HG03280 (cell line): ENCODE results near the gene UPF3A.

ENCODE experiments used
- ATAC-seq: cut with Tn5 transposase; IDR thresholded peaks from one replicate; pipeline ENCODE4 v1.9.1; 2021; ENCODE audit warnings: mild to moderate bottlenecking, moderate library complexity; ENCODE audit not compliant: unreplicated experiment

The UPF3A gene

GRCh38 chr13:114303700-114304327 lies 22.4 kb downstream of the UPF3A start:
- ATAC-seq = no peak

- ATAC-seq = no peak
Measured at GRCh38 chr13:114304346-114305034, 23.1 kb downstream of the UPF3A start.

- no peak for ATAC-seq
Measured at GRCh38 chr13:114309086-114309485, 27.7 kb downstream of the UPF3A start.

GRCh38 chr13:114309806-114310410 lies 28.5 kb downstream of the UPF3A start:
- no peak for ATAC-seq

GRCh38 chr13:114310956-114311355 lies 29.6 kb downstream of the UPF3A start:
- no peak for ATAC-seq

- no peak for ATAC-seq
Measured at GRCh38 chr13:114311387-114311786, 30.0 kb downstream of the UPF3A start.

- ATAC-seq = no peak
Measured at GRCh38 chr13:114311908-114312307, 30.5 kb downstream of the UPF3A start.

GRCh38 chr13:114313061-114313860 lies 31.9 kb downstream of the UPF3A start:
- ATAC-seq = peak; percentile 38

- ATAC-seq = peak; percentile 80
Measured at GRCh38 chr13:114314074-114314912, 32.9 kb downstream of the UPF3A start, which contains the start of gene CHAMP1. Gene CHAMP1, plus strand, starts transcription at chr13:114314503. Its CDS starts 9,340 bp downstream, at chr13:114323843.

GRCh38 chr13:114315074-114315785 lies 33.8 kb downstream of the UPF3A start:
- no peak for ATAC-seq

GRCh38 chr13:114318624-114319023 lies 37.2 kb downstream of the UPF3A start:
- no peak for ATAC-seq

- ATAC-seq = no peak
Measured at GRCh38 chr13:114319441-114319913, 38.1 kb downstream of the UPF3A start.

- no peak for ATAC-seq
Measured at GRCh38 chr13:114320065-114320464, 38.7 kb downstream of the UPF3A start.

GRCh38 chr13:114321256-114321655 lies 39.9 kb downstream of the UPF3A start:
- no peak for ATAC-seq

GRCh38 chr13:114323349-114323748 lies 41.9 kb downstream of the UPF3A start:
- ATAC-seq = no peak

- no peak for ATAC-seq
Measured at GRCh38 chr13:114324334-114324733, 42.9 kb downstream of the UPF3A start.

GRCh38 chr13:114325729-114326128 lies 44.3 kb downstream of the UPF3A start:
- no peak for ATAC-seq

GRCh38 chr13:114328034-114328433 lies 46.6 kb downstream of the UPF3A start:
- no peak for ATAC-seq

GRCh38 chr13:114328595-114328994 lies 47.2 kb downstream of the UPF3A start:
- ATAC-seq = no peak

GRCh38 chr13:114330086-114330485 lies 48.7 kb downstream of the UPF3A start:
- ATAC-seq = no peak
